Glutamatergic neuron (in vitro differentiated cells): Measurements from ENCODE around the gene CNTNAP2. TPM values are rescaled to one million over a fixed set of nuclear protein-coding genes. Genes with fewer than 3 reads are reported as not detected.

ENCODE experiments used
- DNase-seq: peaks from one replicate; pipeline ENCODE4 v3.0.0; 2022
- H3K27ac Mint-ChIP-seq: one replicate; pipeline ENCODE4 v1.8.0; 2020; ENCODE audit warnings: mild to moderate bottlenecking, mixed read lengths, inconsistent platforms; ENCODE audit not compliant: unreplicated experiment
- H3K27me3 Mint-ChIP-seq: one replicate; pipeline ENCODE4 v1.8.0; 2020; ENCODE audit warnings: mild to moderate bottlenecking, moderate library complexity, mixed read lengths, inconsistent platforms; ENCODE audit not compliant: unreplicated experiment
- H3K36me3 Mint-ChIP-seq: one replicate; pipeline ENCODE4 v1.8.0; 2020; ENCODE audit warnings: mild to moderate bottlenecking, mixed read lengths, inconsistent platforms; ENCODE audit not compliant: unreplicated experiment
- H3K4me1 Mint-ChIP-seq: one replicate; pipeline ENCODE4 v1.8.0; 2020; ENCODE audit warnings: mild to moderate bottlenecking, low read depth, mixed read lengths, inconsistent platforms; ENCODE audit not compliant: unreplicated experiment
- H3K4me3 Mint-ChIP-seq: one replicate; pipeline ENCODE4 v1.8.0; 2020; ENCODE audit warnings: mild to moderate bottlenecking, mixed read lengths, inconsistent platforms; ENCODE audit not compliant: unreplicated experiment
- H3K9me3 Mint-ChIP-seq: one replicate; pipeline ENCODE4 v1.8.0; 2020; ENCODE audit warnings: mild to moderate bottlenecking, moderate library complexity, mixed read lengths, inconsistent platforms; ENCODE audit not compliant: unreplicated experiment
- CTCF ChIP-seq: fragments of 200-600 bp; sonication (generic); IDR thresholded peaks from one replicate; pipeline ENCODE4 v1.5.0; 2021; ENCODE audit not compliant: partially characterized antibody, unreplicated experiment
- total RNA-seq: library from RNA; stranded (reverse); fragmentation: NEBNext Ultra II Directional; extraction: Animal tissue kit (Norgen Biotek cat#: 25700); gene quantifications from one replicate; pipeline ENCODE4 v1.2.1, GENCODE V29; 2021; ENCODE audit not compliant: unreplicated experiment

CNTNAP2 gene
- total RNA-seq, 1 donor from 2014 or later: 25.8 TPM

GRCh38 chr7:146878901-146879300 lies 762.3 kb downstream of the CNTNAP2 start:
- Mint-ChIP-seq H3K4me1 (no peaks in the 10 kb centered on the region), H3K36me3 (no peaks in the 10 kb centered on the region), H3K4me3 (no peak overlapping the region), H3K27me3 (no peaks in the 10 kb centered on the region), H3K9me3 (no peaks in the 10 kb centered on the region), H3K27ac (no peak overlapping the region)
- no peak for TF ChIP-seq CTCF
- no peak for DNase-seq

- no peaks in the 10 kb centered on the region for H3K4me1 Mint-ChIP-seq
- DNase-seq: no peak
- no peaks in the 10 kb centered on the region for H3K9me3 Mint-ChIP-seq
- no peak for TF ChIP-seq CTCF
- H3K36me3 Mint-ChIP-seq: no peaks in the 10 kb centered on the region
- H3K27ac Mint-ChIP-seq: no peak overlapping the region
- H3K27me3 Mint-ChIP-seq: no peaks in the 10 kb centered on the region
- H3K4me3 Mint-ChIP-seq: no peak overlapping the region
Measured at GRCh38 chr7:146885231-146885630, 768.6 kb downstream of the CNTNAP2 start.

GRCh38 chr7:146889806-146890555 lies 773.4 kb downstream of the CNTNAP2 start:
- H3K27me3 Mint-ChIP-seq: no peaks in the 10 kb centered on the region
- no peaks in the 10 kb centered on the region for H3K36me3 Mint-ChIP-seq
- no peak overlapping the region for H3K4me3 Mint-ChIP-seq
- no peaks in the 10 kb centered on the region for H3K4me1 Mint-ChIP-seq
- DNase-seq: no peak
- H3K27ac Mint-ChIP-seq: no peak overlapping the region
- no peak for TF ChIP-seq CTCF
- no peaks in the 10 kb centered on the region for H3K9me3 Mint-ChIP-seq

GRCh38 chr7:146892151-146892550 lies 775.5 kb downstream of the CNTNAP2 start:
- Mint-ChIP-seq H3K4me3 (no peak overlapping the region), H3K9me3 (no peaks in the 10 kb centered on the region), H3K27me3 (no peaks in the 10 kb centered on the region), H3K4me1 (no peaks in the 10 kb centered on the region), H3K36me3 (no peaks in the 10 kb centered on the region), H3K27ac (no peak overlapping the region)
- TF ChIP-seq CTCF: no peak
- DNase-seq: no peak

- no peaks in the 10 kb centered on the region for H3K9me3 Mint-ChIP-seq
- no peak overlapping the region for H3K27ac Mint-ChIP-seq
- no peaks in the 10 kb centered on the region for H3K4me1 Mint-ChIP-seq
- no peak for TF ChIP-seq CTCF
- H3K4me3 Mint-ChIP-seq: no peak overlapping the region
- DNase-seq: no peak
- no peaks in the 10 kb centered on the region for H3K27me3 Mint-ChIP-seq
- no peaks in the 10 kb centered on the region for H3K36me3 Mint-ChIP-seq
Measured at GRCh38 chr7:146894927-146895326, 778.3 kb downstream of the CNTNAP2 start.
